Measurements from ENCODE around the gene AUP1.

DNA sequence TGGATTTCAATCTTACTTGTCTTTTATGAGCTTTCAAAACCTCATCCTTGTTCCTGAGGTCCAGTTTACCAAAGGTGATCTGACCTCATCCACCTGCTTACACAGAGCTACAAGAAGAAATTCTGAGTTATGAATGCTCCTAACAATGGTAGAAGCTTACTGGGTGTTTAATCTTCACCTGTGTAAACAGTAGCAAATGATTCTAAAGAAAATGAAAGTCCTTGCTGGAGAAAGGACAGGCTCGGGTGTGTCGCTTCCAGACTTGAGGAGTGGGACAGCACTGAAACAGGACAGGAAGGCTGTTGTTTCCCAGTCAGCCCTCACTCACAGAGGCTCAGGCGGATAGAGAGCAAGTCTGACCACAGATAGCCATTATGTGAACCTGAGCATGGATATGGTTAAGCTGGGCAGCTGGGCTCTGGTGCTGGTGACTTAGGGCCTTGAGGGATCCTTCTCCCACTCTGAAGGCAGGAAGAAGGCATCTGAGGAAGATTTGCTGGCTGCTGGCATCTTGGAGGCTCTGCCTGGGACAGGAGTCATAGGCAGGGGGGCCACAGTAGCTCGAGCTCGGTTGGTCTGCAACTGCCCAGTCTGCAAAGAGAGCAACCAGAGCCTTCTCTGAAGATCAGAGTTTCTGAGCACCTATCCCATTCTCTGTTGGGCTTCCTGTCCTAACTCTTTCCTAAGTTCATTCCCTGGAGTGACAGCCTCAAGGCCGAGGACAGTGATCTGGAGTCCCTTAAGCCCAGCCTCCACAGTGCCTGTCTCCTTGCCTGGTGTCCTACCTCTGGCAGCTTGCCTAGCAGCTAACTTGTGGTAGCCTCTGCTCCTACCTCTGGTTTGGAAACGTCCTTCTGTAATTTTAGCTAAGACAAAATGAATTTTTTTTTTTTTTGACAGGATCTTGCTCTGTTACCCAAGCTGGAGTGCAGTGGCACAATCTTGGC lies 29.1 kb upstream of the AUP1 start:
- TF ChIP-seq, protein P1, sequence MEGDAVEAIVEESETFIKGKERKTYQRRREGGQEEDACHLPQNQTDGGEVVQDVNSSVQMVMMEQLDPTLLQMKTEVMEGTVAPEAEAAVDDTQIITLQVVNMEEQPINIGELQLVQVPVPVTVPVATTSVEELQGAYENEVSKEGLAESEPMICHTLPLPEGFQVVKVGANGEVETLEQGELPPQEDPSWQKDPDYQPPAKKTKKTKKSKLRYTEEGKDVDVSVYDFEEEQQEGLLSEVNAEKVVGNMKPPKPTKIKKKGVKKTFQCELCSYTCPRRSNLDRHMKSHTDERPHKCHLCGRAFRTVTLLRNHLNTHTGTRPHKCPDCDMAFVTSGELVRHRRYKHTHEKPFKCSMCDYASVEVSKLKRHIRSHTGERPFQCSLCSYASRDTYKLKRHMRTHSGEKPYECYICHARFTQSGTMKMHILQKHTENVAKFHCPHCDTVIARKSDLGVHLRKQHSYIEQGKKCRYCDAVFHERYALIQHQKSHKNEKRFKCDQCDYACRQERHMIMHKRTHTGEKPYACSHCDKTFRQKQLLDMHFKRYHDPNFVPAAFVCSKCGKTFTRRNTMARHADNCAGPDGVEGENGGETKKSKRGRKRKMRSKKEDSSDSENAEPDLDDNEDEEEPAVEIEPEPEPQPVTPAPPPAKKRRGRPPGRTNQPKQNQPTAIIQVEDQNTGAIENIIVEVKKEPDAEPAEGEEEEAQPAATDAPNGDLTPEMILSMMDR (IDR thresholded peaks at IDR 0.05): no peak
- TF ChIP-seq MAFK (IDR thresholded peaks at IDR 0.05; ENCODE audit: partially characterized antibody) (no peak), CHD2 (IDR thresholded peaks at IDR 0.05; ENCODE audit: low read length, partially characterized antibody) (no peak), RAD21 (conservative IDR thresholded peaks at IDR 0.05 in 1 of 2, IDR thresholded peaks at IDR 0.05 in 1 of 2) (no peak), ZC3H11A (IDR thresholded peaks at IDR 0.05) (no peak), RARB (CRISPR knock-in tag; IDR thresholded peaks at IDR 0.05) (no peak), CEBPB (IDR thresholded peaks at IDR 0.05) (no peak), EP300 (IDR thresholded peaks at IDR 0.05) (no peak)

Data from A549 (cell line).